GM12878 (cell line): ENCODE results near the gene NDUFB2. TPM values are rescaled to one million over a fixed set of nuclear protein-coding genes. Genes with fewer than 3 reads are reported as not detected.
A peak's percentile ranks its signal among the peaks of the same experiment; 100 is the strongest.

Experiments
- ATAC-seq: fragments of 200-7000 bp; cut with Tn5 transposase; 3 replicates; pipeline ENCODE4 v1.9.1; 2020; ENCODE audit warnings: mild to moderate bottlenecking, moderate library complexity
- BruUV-seq: library from RNA; stranded (reverse); fragments of 400-500 nt; replicated peaks from 2 replicates; lab custom pipeline; 2021; lab: Mats Ljungman, UMichigan
- CTCF ChIA-PET: fragments of 300-600 bp; sonication (Branson Sonifier 250); formaldehyde crosslinking; extraction: SDS; loops from one replicate; lab custom pipeline; 2021; ENCODE audit warnings: inconsistent platforms; lab: Yijun Ruan, JAX
- POLR2A ChIA-PET: fragments of 350-600 bp; formaldehyde crosslinking; extraction: SDS; loops from one replicate; lab custom pipeline; 2021; ENCODE audit warnings: inconsistent platforms; lab: Charles Lee
- RAD21 ChIA-PET: fragments of 300-600 bp; sonication (Branson Sonifier 250); formaldehyde crosslinking; loops from one replicate; lab custom pipeline; 2023; ENCODE audit warnings: antibody characterized with exemption; ENCODE audit not compliant: unreplicated experiment; lab: Charles Lee
- SMC1A ChIA-PET: fragments of 300-600 bp; sonication (Branson Sonifier 250); formaldehyde crosslinking; loops from one replicate; lab custom pipeline; 2023; ENCODE audit not compliant: unreplicated experiment, uncharacterized antibody; lab: Charles Lee
- DNase-seq: peaks from one replicate; pipeline ENCODE4 v3.0.0-alpha.2; 2011; ENCODE audit warnings: low read depth, low spot score
- FAIRE-seq: peaks from 3 replicates; lab custom pipeline; 2011; peaks lifted over from hg19 to GRCh38; lab: Jason Lieb, UNC
- H2AFZ ChIP-seq: 2 replicates; pipeline ENCODE4 v1.6.0; 2011; ENCODE audit warnings: low read depth, low read length, control low read depth; ENCODE audit not compliant: control insufficient read depth
- H3K27ac ChIP-seq: 2 replicates; pipeline ENCODE4 v1.5.1; 2011; ENCODE audit warnings: control low read depth; ENCODE audit not compliant: control insufficient read depth, insufficient read depth
- H3K27me3 ChIP-seq, 2 experiments: replicated peaks in 1 of 2; 2 replicates each; pipeline versions ENCODE4 v1.6.0 to v1.6.1; 2011; ENCODE audit warnings: low read length in 1 of 2; ENCODE audit not compliant: control insufficient read depth in 2 of 2, insufficient read depth in 2 of 2
- H3K36me3 ChIP-seq, 2 experiments: 2 replicates each; pipeline ENCODE4 v1.5.1; 2011; ENCODE audit warnings: low read length in 1 of 2; ENCODE audit not compliant: control insufficient read depth in 2 of 2, insufficient read depth in 2 of 2
- H3K4me1 ChIP-seq: 2 replicates; pipeline ENCODE4 v1.6.1; 2011; ENCODE audit warnings: mild to moderate bottlenecking, low read length, moderate library complexity, mixed read lengths; ENCODE audit not compliant: control insufficient read depth, insufficient read depth
- H3K4me2 ChIP-seq: 2 replicates; pipeline ENCODE4 v1.6.0; 2011; ENCODE audit warnings: control low read depth; ENCODE audit not compliant: control insufficient read depth, insufficient read depth
- H3K4me3 ChIP-seq: fragments of 200-600 bp; sonication (generic); 2 replicates; pipeline ENCODE4 v1.5.1; 2016
- H3K79me2 ChIP-seq: 2 replicates; pipeline ENCODE4 v1.6.0; 2011; ENCODE audit warnings: low read length; ENCODE audit not compliant: control insufficient read depth, insufficient read depth
- H3K9ac ChIP-seq: 2 replicates; pipeline ENCODE4 v1.8.0; 2011; ENCODE audit warnings: low read length, control low read depth, mixed read lengths; ENCODE audit not compliant: control insufficient read depth, insufficient read depth
- H3K9me3 ChIP-seq: replicated peaks from 3 replicates; pipeline ENCODE4 v1.5.1; 2011; ENCODE audit warnings: mild to moderate bottlenecking, low read length; ENCODE audit not compliant: control insufficient read depth, insufficient read depth
- H4K20me1 ChIP-seq: 2 replicates; pipeline ENCODE4 v1.6.0; 2011; ENCODE audit not compliant: control insufficient read depth, insufficient read depth
- BCL11A ChIP-seq: IDR thresholded peaks from 2 replicates; pipeline ENCODE4 v1.6.1; 2011; ENCODE audit warnings: low read depth, low read length
- EGR1 ChIP-seq, 2 experiments: IDR thresholded peaks; 1 replicate in 1 of 2; 2 replicates in 1 of 2; pipeline ENCODE4 v1.6.1; 2011 to 2012; ENCODE audit warnings: low read depth in 2 of 2, low read length in 2 of 2, borderline replicate concordance in 1 of 2, mild to moderate bottlenecking in 1 of 2, moderate library complexity in 1 of 2
- ETV6 ChIP-seq, 2 experiments: fragments of 450-650 bp in 1 of 2; IDR thresholded peaks in 1 of 2; conservative IDR thresholded peaks in 1 of 2; 2 replicates each; pipeline ENCODE4 v1.6.1; 2014; ENCODE audit warnings: antibody characterized with exemption in 1 of 2, borderline replicate concordance in 1 of 2, low read depth in 1 of 2, mild to moderate bottlenecking in 1 of 2, moderate library complexity in 1 of 2
- EZH2 ChIP-seq: IDR thresholded peaks from 2 replicates; pipeline ENCODE4 v1.6.1; 2012; ENCODE audit warnings: low read depth, mild to moderate bottlenecking, control low read depth, inconsistent platforms, low read length, borderline replicate concordance; ENCODE audit not compliant: control insufficient read depth
- FOS ChIP-seq: IDR thresholded peaks from 3 replicates; pipeline ENCODE4 v1.6.1; 2011; ENCODE audit warnings: borderline replicate concordance; ENCODE audit not compliant: insufficient read length; ENCODE audit errors: extremely low read depth
- GABPA ChIP-seq: IDR thresholded peaks from 2 replicates; pipeline ENCODE4 v1.6.1; 2014; ENCODE audit warnings: antibody characterized with exemption, low read depth, mild to moderate bottlenecking, inconsistent platforms
- IKZF1 ChIP-seq: fragments of 450-650 bp; conservative IDR thresholded peaks from 2 replicates; pipeline ENCODE4 v1.6.1; 2017; ENCODE audit warnings: antibody characterized with exemption, mild to moderate bottlenecking
- MYB ChIP-seq: fragments of 150-350 bp; IDR thresholded peaks from 2 replicates; pipeline ENCODE4 v1.6.1; 2014; ENCODE audit warnings: mild to moderate bottlenecking, low read depth, low read length, borderline replicate concordance
- NFIC ChIP-seq: IDR thresholded peaks from 2 replicates; pipeline ENCODE4 v1.6.1; 2012; ENCODE audit warnings: low read depth, mild to moderate bottlenecking, inconsistent platforms, low read length, moderate library complexity
- NR2C1 ChIP-seq: fragments of 450-650 bp; IDR thresholded peaks from 2 replicates; pipeline ENCODE4 v1.6.1; 2017; ENCODE audit warnings: antibody characterized with exemption, mild to moderate bottlenecking, moderate library complexity
- NR2F1 ChIP-seq: fragments of 450-650 bp; conservative IDR thresholded peaks from 2 replicates; pipeline ENCODE4 v1.6.1; 2017; ENCODE audit warnings: mild to moderate bottlenecking
- SIN3A ChIP-seq: IDR thresholded peaks from 2 replicates; pipeline ENCODE4 v1.6.1; 2012; ENCODE audit warnings: low read depth, low read length, improper control_type of control experiment
- SMAD5 ChIP-seq: IDR thresholded peaks from 2 replicates; pipeline ENCODE4 v1.6.1; 2016; ENCODE audit warnings: antibody characterized with exemption, low read depth
- YY1 ChIP-seq: IDR thresholded peaks from 2 replicates; pipeline ENCODE4 v1.6.1; 2011; ENCODE audit warnings: low read depth, mild to moderate bottlenecking, low read length
- ZNF207 ChIP-seq: fragments of 450-650 bp; IDR thresholded peaks from 2 replicates; pipeline ENCODE4 v1.6.1; 2014; ENCODE audit warnings: antibody characterized with exemption, mild to moderate bottlenecking, borderline replicate concordance
- ZNF24 ChIP-seq: fragments of 450-650 bp; IDR thresholded peaks from 2 replicates; pipeline ENCODE4 v1.6.1; 2017; ENCODE audit warnings: antibody characterized with exemption, mild to moderate bottlenecking
- ZNF687 ChIP-seq: fragments of 450-650 bp; IDR thresholded peaks from 2 replicates; pipeline ENCODE4 v1.6.1; 2017; ENCODE audit warnings: mild to moderate bottlenecking, moderate library complexity
- WGBS: methylation state at CpG from one replicate; pipeline ENCODE4 v1.1.6; 2016; ENCODE audit warnings: low lambda C conversion rate; ENCODE audit not compliant: insufficient replicate concordance, insufficient coverage; ENCODE audit errors: missing lambda C conversion rate; 5-methylcytosine and 5-hydroxymethylcytosine counted together
- in situ Hi-C: fragments of 300-500 bp; cut with MboI; formaldehyde crosslinking; loops from 9 replicates; pipeline ENCODE4 v1.14.3; 2018; ENCODE audit warnings: mixed read lengths
- intact Hi-C: fragments of 100-400 bp; cut with micrococcal nuclease; formaldehyde crosslinking; loops from one replicate; pipeline ENCODE4 v1.14.2; 2022; ENCODE audit not compliant: unreplicated experiment
- polyA plus RNA-seq, 11 experiments: library from polyadenylated mRNA; depleted of rRNA in 4 of 11; unstranded in 6 of 11; stranded (reverse) in 5 of 11; fragments of >200 nt; fragmentation: Nextera tagmentation in 4 of 11; fragmentation: Illumina TruSeq in 1 of 11; extraction: Ambion mirVana in 4 of 11; extraction: Trizol in 1 of 11; gene quantifications; 1 replicate in 1 of 11; 2 replicates in 10 of 11; pipeline versions ENCODE4 v1.2.1 to v1.2.3, GENCODE V29; 2011 to 2016; ENCODE audit warnings: inconsistent platforms in 2 of 11, missing spikeins in 2 of 11, low read depth in 1 of 11
- total RNA-seq, 4 experiments: library from RNA; depleted of rRNA in 3 of 4; stranded (reverse); fragments of >200 nt in 3 of 4; fragmentation: Illumina TruSeq in 1 of 4; extraction: Trizol in 1 of 4; gene quantifications; 2 replicates each; pipeline versions ENCODE4 v1.2.1 to v1.2.3, GENCODE V29; 2013 to 2021
- TF ChIP-seq, protein P1 (sequence below): fragments of 450-650 bp; IDR thresholded peaks from 2 replicates; pipeline ENCODE4 v1.6.1; 2017; ENCODE audit warnings: borderline replicate concordance

The NDUFB2 gene
- total and polyA plus RNA-seq, 10 of the 15 experiments (the other 5 are each of a cell fraction or from before 2014, with no cell fraction given): 109 to 1,236 (median 323) TPM

- intact Hi-C loops: loop anchor here (5.0 kb wide), 1 partner anchor 357 kb away; the partner anchor contains the start of gene MRPS33
- Histone ChIP-seq H3K4me1 (peaks cover 12% of the 10 kb centered on the region), H3K9me3 (no peaks in the 10 kb centered on the region), H3K79me2 (no peaks in the 10 kb centered on the region), H3K4me3 (no peak overlapping the region), H3K27ac (no peak overlapping the region), H3K4me2 (peak overlapping the region; percentile 79; the same call in 1 of the 2 replicates), H3K27me3 (no peaks in the 10 kb centered on the region), H2AFZ (peak overlapping the region; percentile 76), H4K20me1 (no peaks in the 10 kb centered on the region), H3K9ac (no peak overlapping the region), H3K36me3 (no peaks in the 10 kb centered on the region)
- RAD21 ChIA-PET: interaction anchor here (1.2 to 1.6 kb wide), 2 partner anchors 138 to 178 kb away, joined by 4 to 6 read pairs; no protein-coding TSS in a partner anchor
- 69% methylated on average over 16 of the region's 16 CpGs for WGBS
- in situ Hi-C loops: loop anchor here (5.0 kb wide), 1 partner anchor 138 kb away; no protein-coding TSS in a partner anchor
- BruUV-seq: no TSS peak
- POLR2A ChIA-PET: interaction anchor here (0.6 to 1.4 kb wide), 2 partner anchors 19 to 21 kb away, joined by 3 read pairs; no protein-coding TSS in a partner anchor
- CTCF ChIA-PET: interaction anchor here (0.8 to 2.8 kb wide), 6 partner anchors 20 to 179 kb away, joined by 3 to 21 read pairs (median 5); no protein-coding TSS in a partner anchor
- SMC1A ChIA-PET: interaction anchor here (1.0 to 1.8 kb wide), 2 partner anchors 20 to 138 kb away, joined by 4 read pairs; no protein-coding TSS in a partner anchor
- no peak for ATAC-seq
- FAIRE-seq: no peak
- no peak for DNase-seq
- TF ChIP-seq MYB (no peak), SMAD5 (no peak), NR2C1 (no peak), SIN3A (no peak), BCL11A (no peak), ZNF24 (no peak), YY1 (no peak), FOS (no peak), ZNF687 (no peak), EGR1 (IDR thresholded peaks at IDR 0.05; ENCODE audit: borderline replicate concordance in 1 of 2, low read depth in 2 of 2, low read length in 2 of 2) (no peak), GABPA (no peak), NR2F1 (no peak), ETV6 (conservative IDR thresholded peaks at IDR 0.05 in 1 of 2, IDR thresholded peaks at IDR 0.05 in 1 of 2; ENCODE audit: borderline replicate concordance in 1 of 2, low read depth in 1 of 2) (no peak), NFIC (no peak), IKZF1 (no peak), ZNF207 (no peak), EZH2 (no peak)
- TF ChIP-seq, protein P1, sequence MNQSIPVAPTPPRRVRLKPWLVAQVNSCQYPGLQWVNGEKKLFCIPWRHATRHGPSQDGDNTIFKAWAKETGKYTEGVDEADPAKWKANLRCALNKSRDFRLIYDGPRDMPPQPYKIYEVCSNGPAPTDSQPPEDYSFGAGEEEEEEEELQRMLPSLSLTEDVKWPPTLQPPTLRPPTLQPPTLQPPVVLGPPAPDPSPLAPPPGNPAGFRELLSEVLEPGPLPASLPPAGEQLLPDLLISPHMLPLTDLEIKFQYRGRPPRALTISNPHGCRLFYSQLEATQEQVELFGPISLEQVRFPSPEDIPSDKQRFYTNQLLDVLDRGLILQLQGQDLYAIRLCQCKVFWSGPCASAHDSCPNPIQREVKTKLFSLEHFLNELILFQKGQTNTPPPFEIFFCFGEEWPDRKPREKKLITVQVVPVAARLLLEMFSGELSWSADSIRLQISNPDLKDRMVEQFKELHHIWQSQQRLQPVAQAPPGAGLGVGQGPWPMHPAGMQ: no peak
Measured at GRCh38 chr7:140655511-140656408, 40.7 kb upstream of the NDUFB2 start.
